GM12891 (cell line): ENCODE measurements around the gene MBNL2.

Source experiments
- POLR2A ChIP-seq: IDR thresholded peaks from 2 replicates; pipeline ENCODE4 v1.6.1; 2011; ENCODE audit warnings: low read depth, low read length, control low read depth
- POLR2AphosphoS5 ChIP-seq: IDR thresholded peaks from 2 replicates; pipeline ENCODE4 v1.6.1; 2011; ENCODE audit warnings: low read depth, low read length, control low read depth

GRCh38 chr13:97372936-97373335, 150.8 kb downstream of the MBNL2 start:
- TF ChIP-seq POLR2A (no peak), POLR2AphosphoS5 (no peak)
